Stomach (tissue), 9 donors: ENCODE measurements around the gene MYO5B. TPM values are rescaled to one million over a fixed set of nuclear protein-coding genes. Genes with fewer than 3 reads are reported as not detected.

Experiments
- DNase-seq, 2 donors: peaks; one replicate each; pipeline versions ENCODE4 v3.0.0 to v3.0.0-alpha.2; 2013 to 2019
- H3K27ac ChIP-seq, 5 donors: fragments of 200-600 bp in 4 of 5; sonication (generic) in 4 of 5; one replicate each; pipeline ENCODE4 v1.5.1; 2013 to 2019; ENCODE audit warnings: mild to moderate bottlenecking in 1 of 5, moderate library complexity in 1 of 5
- H3K27me3 ChIP-seq, 3 donors: fragments of 200-600 bp; sonication (generic); one replicate each; pipeline ENCODE4 v1.5.1; 2017 to 2019; ENCODE audit warnings: mixed run types in 1 of 3
- H3K36me3 ChIP-seq, 4 donors: fragments of 200-600 bp; sonication (generic); 1 replicate in 3 of 4; 2 replicates in 1 of 4; pipeline ENCODE4 v1.5.1; 2016 to 2019
- H3K4me1 ChIP-seq, 4 donors: fragments of 200-600 bp; sonication (generic); one replicate each; pipeline ENCODE4 v1.5.1; 2016 to 2019
- H3K4me3 ChIP-seq, 4 donors: fragments of 200-600 bp; sonication (generic) in 3 of 4; one replicate each; pipeline ENCODE4 v1.5.1; 2016 to 2019; ENCODE audit warnings: mild to moderate bottlenecking in 1 of 4
- H3K9me3 ChIP-seq, 4 donors: fragments of 200-600 bp; sonication (generic); one replicate each; pipeline ENCODE4 v1.5.1; 2016 to 2019
- EP300 ChIP-seq: sonication (generic); formaldehyde crosslinking; IDR thresholded peaks from one replicate; pipeline ENCODE4 v1.6.1; 2017; ENCODE audit warnings: antibody characterized with exemption
- POLR2A ChIP-seq, 4 donors: fragments of 450-650 bp; IDR thresholded peaks; one replicate each; pipeline ENCODE4 v1.6.1; 2016; ENCODE audit warnings: antibody characterized with exemption in 4 of 4, control low read depth in 2 of 4, mild to moderate bottlenecking in 1 of 4, moderate library complexity in 1 of 4
- POLR2AphosphoS5 ChIP-seq, 3 donors: sonication (generic); formaldehyde crosslinking; IDR thresholded peaks; one replicate each; pipeline ENCODE4 v1.6.1; 2016; ENCODE audit warnings: antibody characterized with exemption in 3 of 3
- WGBS, 5 donors: extraction: QIAGEN DNeasy Blood & Tissue Kit in 3 of 5; methylation state at CpG; one replicate each; pipeline versions ENCODE4 v1.1.5 to v1.1.7; 2013 to 2018; 5-methylcytosine and 5-hydroxymethylcytosine counted together
- intact Hi-C: fragments of 100-400 bp; cut with DNase I; formaldehyde crosslinking; loops from one replicate; pipeline ENCODE4 v1.15.1; 2023; ENCODE audit warnings: low total_unique reads
- polyA plus RNA-seq, 3 donors: library from polyadenylated mRNA; stranded (reverse); fragments of 200-250 nt; gene quantifications; one replicate each; pipeline ENCODE4 v1.2.3, GENCODE V29; 2013
- total RNA-seq, 5 donors: library from RNA; depleted of rRNA; stranded (reverse); fragments of >200 nt; gene quantifications; one replicate each; pipeline versions ENCODE4 v1.1.0 to v1.2.3, GENCODE V29; 2014 to 2016
- TF ChIP-seq, protein P1 (sequence below), 7 experiments: fragments of 450-650 bp in 4 of 7; fragments of 200-600 bp in 3 of 7; sonication (generic) in 3 of 7; IDR thresholded peaks; one replicate each; pipeline ENCODE4 v1.5.1; 2016 to 2019; ENCODE audit warnings: antibody characterized with exemption in 7 of 7, control low read depth in 2 of 7, mild to moderate bottlenecking in 1 of 7
- donor health status: healthy with polysubstance abuse.
- donor health status: Bipolar disorder and iron deficiency.
- donor health status: healthy.

MYO5B gene
- total and polyA plus RNA-seq, 8 donors: 13.6 to 224 (median 33.7) TPM

DNA sequence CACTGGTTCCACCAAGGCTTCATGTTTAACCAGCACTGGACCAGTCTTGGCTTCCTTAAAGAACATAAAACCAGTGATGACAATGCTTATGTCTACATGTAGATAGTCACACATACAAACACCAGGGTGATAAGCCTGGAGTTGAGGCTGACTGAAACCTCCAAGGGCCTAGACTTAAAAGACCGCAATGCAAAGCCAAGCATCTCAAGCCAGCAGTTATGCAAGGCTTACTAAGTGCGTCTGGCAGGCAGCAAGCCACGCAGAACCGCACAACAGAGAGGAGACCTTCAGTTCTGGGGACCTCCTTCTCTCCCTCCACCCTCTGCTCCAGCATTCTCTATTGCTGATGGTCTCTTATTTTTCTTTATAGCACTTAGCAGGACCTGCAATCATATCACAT, 318.4 kb downstream of the MYO5B start:
- Histone ChIP-seq H3K27me3 (no peaks in the 10 kb centered on the region), H3K27ac (no peak overlapping the region), H3K4me1 (no peaks in the 10 kb centered on the region), H3K4me3 (no peak overlapping the region), H3K9me3 (no peaks in the 10 kb centered on the region), H3K36me3 (peaks cover 0 to 9% (median 2%) of the 10 kb centered on the region in 4 donors)
- intact Hi-C loops: no loop called here
- TF ChIP-seq, protein P1, sequence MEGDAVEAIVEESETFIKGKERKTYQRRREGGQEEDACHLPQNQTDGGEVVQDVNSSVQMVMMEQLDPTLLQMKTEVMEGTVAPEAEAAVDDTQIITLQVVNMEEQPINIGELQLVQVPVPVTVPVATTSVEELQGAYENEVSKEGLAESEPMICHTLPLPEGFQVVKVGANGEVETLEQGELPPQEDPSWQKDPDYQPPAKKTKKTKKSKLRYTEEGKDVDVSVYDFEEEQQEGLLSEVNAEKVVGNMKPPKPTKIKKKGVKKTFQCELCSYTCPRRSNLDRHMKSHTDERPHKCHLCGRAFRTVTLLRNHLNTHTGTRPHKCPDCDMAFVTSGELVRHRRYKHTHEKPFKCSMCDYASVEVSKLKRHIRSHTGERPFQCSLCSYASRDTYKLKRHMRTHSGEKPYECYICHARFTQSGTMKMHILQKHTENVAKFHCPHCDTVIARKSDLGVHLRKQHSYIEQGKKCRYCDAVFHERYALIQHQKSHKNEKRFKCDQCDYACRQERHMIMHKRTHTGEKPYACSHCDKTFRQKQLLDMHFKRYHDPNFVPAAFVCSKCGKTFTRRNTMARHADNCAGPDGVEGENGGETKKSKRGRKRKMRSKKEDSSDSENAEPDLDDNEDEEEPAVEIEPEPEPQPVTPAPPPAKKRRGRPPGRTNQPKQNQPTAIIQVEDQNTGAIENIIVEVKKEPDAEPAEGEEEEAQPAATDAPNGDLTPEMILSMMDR (IDR thresholded peaks at IDR 0.05): no peak
- TF ChIP-seq POLR2A (IDR thresholded peaks at IDR 0.05): no peak
- no peak for TF ChIP-seq POLR2AphosphoS5 (IDR thresholded peaks at IDR 0.05)
- no peak for TF ChIP-seq EP300
- DNase-seq: no peak
- WGBS, 5 donors: 68 to 95% (median 85%) methylated on average over 4 of the region's 4 CpGs

DNA sequence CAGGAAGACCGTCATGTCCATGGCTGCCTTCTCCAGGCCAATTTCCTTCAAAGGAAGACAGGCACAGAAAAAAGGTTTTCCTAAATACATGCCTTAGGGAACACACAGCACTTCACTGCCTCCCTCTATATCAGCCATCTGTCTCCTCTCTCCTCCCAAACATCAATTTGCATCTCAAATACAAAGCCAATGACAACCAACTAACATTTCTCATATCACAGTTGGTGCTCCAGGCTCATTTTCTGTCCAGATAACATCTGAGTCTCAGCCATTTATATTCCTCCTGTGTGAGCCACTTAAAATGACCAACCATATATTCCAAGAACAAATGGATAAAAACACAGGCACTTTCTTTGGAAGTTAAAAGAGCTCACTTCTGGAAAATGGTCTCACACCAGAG, 319.2 kb downstream of the MYO5B start:
- TF ChIP-seq EP300 (no peak), POLR2A (IDR thresholded peaks at IDR 0.05) (no peak), POLR2AphosphoS5 (IDR thresholded peaks at IDR 0.05) (no peak)
- TF ChIP-seq, protein P1 (IDR thresholded peaks at IDR 0.05): no peak
- peaks cover 0 to 10% (median 2%) of the 10 kb centered on the region in 4 donors for H3K36me3 ChIP-seq
- 55 to 90% (median 76%) methylated on average over 1 of the region's 1 CpG for WGBS, 5 donors
- no peaks in the 10 kb centered on the region for H3K9me3 ChIP-seq
- no peaks in the 10 kb centered on the region for H3K27me3 ChIP-seq
- H3K4me1 ChIP-seq: no peaks in the 10 kb centered on the region
- H3K27ac ChIP-seq: no peak overlapping the region
- no peak overlapping the region for H3K4me3 ChIP-seq
- intact Hi-C loops: no loop called here
- no peak for DNase-seq

DNA sequence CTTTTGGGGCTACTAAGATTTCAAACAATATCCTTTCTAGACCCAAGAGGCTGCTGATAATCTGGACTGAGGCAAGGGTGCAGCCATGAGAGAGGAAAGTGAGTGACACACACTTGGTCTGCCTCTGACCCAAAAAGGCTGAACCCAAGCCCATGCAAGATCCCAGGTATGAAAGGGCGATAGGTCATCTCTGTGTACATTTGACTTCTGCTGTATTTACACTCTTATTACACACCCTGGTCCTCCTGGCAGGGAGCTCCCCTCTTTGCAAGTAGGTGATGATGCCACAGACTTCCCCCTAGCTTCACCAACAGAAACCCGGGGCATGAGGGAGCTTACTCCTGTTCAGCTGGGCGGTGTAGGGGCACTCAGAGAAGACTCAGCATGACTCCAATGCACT, 319.8 kb downstream of the MYO5B start:
- no peak for DNase-seq
- no peak for TF ChIP-seq EP300
- no peak for TF ChIP-seq POLR2A (IDR thresholded peaks at IDR 0.05)
- TF ChIP-seq POLR2AphosphoS5 (IDR thresholded peaks at IDR 0.05): no peak
- TF ChIP-seq, protein P1 (IDR thresholded peaks at IDR 0.05): no peak
- no peak overlapping the region for H3K4me3 ChIP-seq
- H3K27ac ChIP-seq: no peak overlapping the region
- WGBS, 5 donors: 67 to 92% (median 79%) methylated on average over 3 of the region's 3 CpGs
- H3K36me3 ChIP-seq: peaks cover 0 to 10% (median 2%) of the 10 kb centered on the region in 4 donors
- H3K27me3 ChIP-seq: no peaks in the 10 kb centered on the region
- no peaks in the 10 kb centered on the region for H3K4me1 ChIP-seq
- intact Hi-C loops: no loop called here
- H3K9me3 ChIP-seq: no peaks in the 10 kb centered on the region

DNA sequence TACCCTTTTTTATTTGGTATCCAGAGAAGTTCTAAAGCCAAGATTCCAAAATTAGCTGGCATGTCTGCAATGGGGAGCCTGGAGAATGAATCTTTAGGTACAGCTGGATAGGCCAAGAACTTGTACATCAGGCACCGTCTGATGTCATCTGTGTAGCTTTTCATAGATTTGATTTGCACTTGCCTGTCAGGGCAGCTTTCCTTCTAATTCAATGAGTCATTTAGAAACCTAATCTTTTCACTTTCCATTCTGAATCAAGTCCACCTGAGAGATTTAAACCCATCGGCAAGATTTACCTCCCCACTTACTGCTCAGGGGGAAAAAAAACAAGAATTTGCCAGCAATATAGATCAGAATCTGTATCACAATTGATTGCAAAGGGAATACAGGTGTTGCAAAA, 320.7 kb downstream of the MYO5B start:
- Histone ChIP-seq H3K36me3 (peaks cover 0 to 10% (median 2%) of the 10 kb centered on the region in 4 donors), H3K27ac (no peak overlapping the region), H3K4me3 (no peak overlapping the region), H3K9me3 (no peaks in the 10 kb centered on the region), H3K4me1 (no peaks in the 10 kb centered on the region), H3K27me3 (no peaks in the 10 kb centered on the region)
- intact Hi-C loops: no loop called here
- 78 to 90% (median 85%) methylated on average over 2 of the region's 2 CpGs for WGBS, 5 donors
- no peak for DNase-seq
- TF ChIP-seq, protein P1 (IDR thresholded peaks at IDR 0.05): no peak
- TF ChIP-seq EP300 (no peak), POLR2A (IDR thresholded peaks at IDR 0.05) (no peak), POLR2AphosphoS5 (IDR thresholded peaks at IDR 0.05) (no peak)
